K562 (cell line): ENCODE data around the gene IFITM2. TPM values are rescaled to one million over a fixed set of nuclear protein-coding genes. Genes with fewer than 3 reads are reported as not detected.

Experiments used
- CHD7 ChIP-seq: fragments of 200-600 bp; sonication (generic); IDR thresholded peaks from one replicate; pipeline ENCODE4 v1.6.1; 2012; ENCODE audit warnings: mild to moderate bottlenecking, low read depth, low read length, inconsistent platforms
- NFIC ChIP-seq: fragments of 450-650 bp; IDR thresholded peaks from 2 replicates; pipeline ENCODE4 v1.6.1; 2017; ENCODE audit warnings: mild to moderate bottlenecking, inconsistent platforms
- NR2C2 ChIP-seq, 2 experiments: fragments of 200-800 bp in 1 of 2; sonication (Bioruptor generic) in 1 of 2; sonication (generic) in 1 of 2; formaldehyde crosslinking in 1 of 2; IDR thresholded peaks; 2 replicates each; pipeline versions ENCODE4 v1.6.1 to v1.8.0; 2016 to 2022; ENCODE audit warnings: mild to moderate bottlenecking in 1 of 2, missing compliant biosample characterization in 1 of 2, missing genetic modification characterization in 1 of 2, missing genetic modification reagents in 1 of 2
- REST ChIP-seq, 2 experiments: fragments of 450-650 bp; formaldehyde crosslinking in 1 of 2; IDR thresholded peaks; 2 replicates each; pipeline versions ENCODE4 v1.4.0 to v1.6.1; 2014 to 2020; ENCODE audit warnings: mild to moderate bottlenecking in 2 of 2, borderline replicate concordance in 1 of 2, low read depth in 1 of 2
- SMARCB1 ChIP-seq: IDR thresholded peaks from 2 replicates; pipeline ENCODE4 v1.6.1; 2011; ENCODE audit warnings: improper control_type of control experiment, low read depth; ENCODE audit not compliant: insufficient read length
- polyA plus RNA-seq, 8 experiments: library from polyadenylated mRNA; depleted of rRNA in 4 of 8; stranded (reverse) in 5 of 8; unstranded in 3 of 8; fragments of >200 nt; fragmentation: Nextera tagmentation in 2 of 8; fragmentation: Illumina TruSeq in 1 of 8; extraction: Ambion mirVana in 2 of 8; extraction: Trizol in 1 of 8; gene quantifications; 2 replicates each; pipeline versions ENCODE4 v1.2.1 to v1.2.3, GENCODE V29; 2011 to 2014; ENCODE audit warnings: inconsistent platforms in 1 of 8, missing spikeins in 1 of 8
- total RNA-seq, 7 experiments: library from RNA; depleted of rRNA in 6 of 7; stranded (reverse); fragments of >200 nt in 6 of 7; fragmentation: Illumina TruSeq in 2 of 7; extraction: Trizol in 2 of 7; gene quantifications; 2 replicates each; pipeline versions ENCODE4 v1.2.1 to v1.2.3, GENCODE V29; 2011 to 2021; ENCODE audit warnings: low replicate concordance in 1 of 7

Gene IFITM2
- total and polyA plus RNA-seq, 9 of the 15 experiments (the other 6 are each of a cell fraction or from before 2014, with no cell fraction given), result 52.8 to 4,872 (median 356) TPM

GRCh38 chr11:278001-278951 is 29.3 kb upstream of the IFITM2 start, which contains the start of gene NLRP6 (continued):
- TF ChIP-seq REST (IDR thresholded peaks at IDR 0.05; ENCODE audit: borderline replicate concordance) (no peak), REST (CRISPR knock-in tag; IDR thresholded peaks at IDR 0.05; ENCODE audit: low read depth) (peak; percentile 48; the same call in 1 of the 2 replicates), NR2C2 (CRISPR knock-in tag; IDR thresholded peaks at IDR 0.05) (no peak), NR2C2 (tag; IDR thresholded peaks at IDR 0.05) (peak; percentile 47; the same call in 1 of the 2 replicates), SMARCB1 (no peak), NFIC (peak; percentile 82), CHD7 (no peak)
